ENCODE results near the gene ADAMTS16. TPM values are rescaled to one million over a fixed set of nuclear protein-coding genes. Genes with fewer than 3 reads are reported as not detected.
A peak's percentile ranks its signal among the peaks of the same experiment; 100 is the strongest.

ADAMTS16 gene
- total and polyA plus RNA-seq, 9 of the 15 experiments (the other 6 are each of a cell fraction or from before 2014, with no cell fraction given), result not detected

DNA sequence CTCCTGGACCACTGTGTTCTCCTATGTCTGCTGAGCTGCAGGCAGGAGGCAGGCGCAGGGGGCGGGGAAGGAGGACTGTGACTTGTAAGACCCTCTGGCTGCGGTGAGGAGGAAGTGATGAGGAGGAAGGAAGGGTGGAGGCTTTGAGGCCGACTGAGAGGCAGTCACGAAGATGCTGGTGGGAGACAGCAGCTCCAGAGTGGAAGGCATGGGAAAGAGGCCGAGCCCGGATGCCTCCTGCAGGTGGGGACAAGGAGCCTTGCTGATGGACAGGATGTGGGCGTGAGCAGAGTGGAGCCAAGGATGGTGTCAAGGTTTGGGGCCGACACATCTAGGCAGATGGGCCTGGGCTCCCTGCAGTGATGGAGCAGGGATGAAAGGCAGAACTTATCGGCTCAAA is 208.0 kb downstream of the ADAMTS16 start (continued):
- TF ChIP-seq, protein P1, sequence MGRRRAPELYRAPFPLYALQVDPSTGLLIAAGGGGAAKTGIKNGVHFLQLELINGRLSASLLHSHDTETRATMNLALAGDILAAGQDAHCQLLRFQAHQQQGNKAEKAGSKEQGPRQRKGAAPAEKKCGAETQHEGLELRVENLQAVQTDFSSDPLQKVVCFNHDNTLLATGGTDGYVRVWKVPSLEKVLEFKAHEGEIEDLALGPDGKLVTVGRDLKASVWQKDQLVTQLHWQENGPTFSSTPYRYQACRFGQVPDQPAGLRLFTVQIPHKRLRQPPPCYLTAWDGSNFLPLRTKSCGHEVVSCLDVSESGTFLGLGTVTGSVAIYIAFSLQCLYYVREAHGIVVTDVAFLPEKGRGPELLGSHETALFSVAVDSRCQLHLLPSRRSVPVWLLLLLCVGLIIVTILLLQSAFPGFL (CRISPR knock-in tag; IDR thresholded peaks at IDR 0.05), result no peak
- TF ChIP-seq FOSL1 (tag; conservative IDR thresholded peaks at IDR 0.05) (no peak), RCOR1 (IDR thresholded peaks at IDR 0.05; ENCODE audit: borderline replicate concordance in 1 of 2, low read depth in 2 of 2, low read length in 2 of 2) (0 out of 4 replicates have a peak, but pooled peaks of 1 of the 2 experiments have one; percentile 14), ZNF75A (CRISPR knock-in tag; IDR thresholded peaks at IDR 0.05) (no peak), RAD21 (CRISPR knock-in tag; conservative IDR thresholded peaks at IDR 0.05 in 1 of 2, IDR thresholded peaks at IDR 0.05 in 1 of 2) (peak in 1 of 2 experiments; percentile 45; a peak in 2 of 4 replicates)
- TF ChIP-seq, protein P2, sequence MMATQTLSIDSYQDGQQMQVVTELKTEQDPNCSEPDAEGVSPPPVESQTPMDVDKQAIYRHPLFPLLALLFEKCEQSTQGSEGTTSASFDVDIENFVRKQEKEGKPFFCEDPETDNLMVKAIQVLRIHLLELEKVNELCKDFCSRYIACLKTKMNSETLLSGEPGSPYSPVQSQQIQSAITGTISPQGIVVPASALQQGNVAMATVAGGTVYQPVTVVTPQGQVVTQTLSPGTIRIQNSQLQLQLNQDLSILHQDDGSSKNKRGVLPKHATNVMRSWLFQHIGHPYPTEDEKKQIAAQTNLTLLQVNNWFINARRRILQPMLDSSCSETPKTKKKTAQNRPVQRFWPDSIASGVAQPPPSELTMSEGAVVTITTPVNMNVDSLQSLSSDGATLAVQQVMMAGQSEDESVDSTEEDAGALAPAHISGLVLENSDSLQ (IDR thresholded peaks at IDR 0.05), result peak; percentile 34; the same call in 1 of the 2 replicates

DNA sequence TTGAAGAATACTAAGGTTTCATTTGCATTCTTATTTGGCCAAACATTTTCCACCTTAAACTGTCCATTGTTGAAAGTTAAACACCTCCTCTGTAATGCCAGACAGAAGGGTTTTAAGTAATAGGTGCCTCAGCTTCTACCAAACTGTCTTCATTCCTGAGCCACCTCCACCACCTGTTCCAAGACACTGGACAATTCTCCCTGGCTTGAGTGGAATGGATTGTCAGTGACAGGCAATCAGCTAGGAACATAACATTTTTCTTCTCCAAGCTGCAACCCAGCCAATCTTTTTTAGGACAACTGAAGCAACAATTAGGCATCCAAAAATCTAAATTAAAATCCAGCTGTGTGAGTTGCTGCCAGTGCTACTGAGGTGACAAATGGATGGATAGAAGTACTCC is 208.4 kb downstream of the ADAMTS16 start:
- in situ Hi-C loops (cut with MboI) (no loop called here), intact Hi-C loops (cut with micrococcal nuclease) (no loop called here)
- no peaks in the 10 kb centered on the region for H4K20me1 ChIP-seq (replicated peaks; ENCODE audit: control insufficient read depth, insufficient read depth, low read length)
- no peak overlapping the region for H3K4me3 ChIP-seq
- H2AFZ ChIP-seq (ENCODE audit: low read depth, low read length), result no peak overlapping the region
- H3K27ac ChIP-seq (ENCODE audit: extremely low read depth, low read depth, low read length), result no peak overlapping the region
- H3K4me1 ChIP-seq (replicated peaks in 1 of 2; ENCODE audit: control insufficient read depth in 2 of 2, insufficient read depth in 2 of 2, low read length in 2 of 2), result peaks cover 0 to 28% of the 10 kb centered on the region in 2 experiments; a peak in 3 of 5 replicates
- no peak for FAIRE-seq
- no peak for DNase-seq (ENCODE audit: extremely low read depth in 1 of 4, low spot score in 3 of 4)
- peaks cover 2% of the 10 kb centered on the region; the same call in 1 of the 2 replicates for H3K9me3 ChIP-seq (replicated peaks; ENCODE audit: control insufficient read depth, insufficient read depth, low read depth, low read length)
- H3K27me3 ChIP-seq (ENCODE audit: control insufficient read depth in 2 of 2, insufficient read depth in 2 of 2, low read length in 2 of 2), result peaks cover 0 to 4% of the 10 kb centered on the region in 2 experiments; a peak in 1 of 5 replicates
- no TSS peak for BruUV-seq (replicated peaks)
- H3K36me3 ChIP-seq (ENCODE audit: control insufficient read depth, insufficient read depth, low read length), result no peaks in the 10 kb centered on the region
- ChIA-PET CTCF (ENCODE audit: low intra/inter-chr PET ratio) (no interaction called here), POLR2A (no interaction called here)
- ATAC-seq, result no peak
- no peaks in the 10 kb centered on the region for H3K9me1 ChIP-seq (ENCODE audit: control insufficient read depth, insufficient read depth, low read length)
- no peak overlapping the region for H3K9ac ChIP-seq (ENCODE audit: insufficient read depth in 1 of 2, low read depth in 2 of 2, low read length in 2 of 2)
- H3K4me2 ChIP-seq (ENCODE audit: insufficient read depth, low read length), result no peak overlapping the region
- H3K79me2 ChIP-seq (ENCODE audit: control insufficient read depth, insufficient read depth, low read length), result no peaks in the 10 kb centered on the region
- TF ChIP-seq ZNF507 (tag; conservative IDR thresholded peaks at IDR 0.05), result no peak
